Right hindlimb (tissue), 1 donor: Measurements from ENCODE around the gene RELB.
"Not testable (repeated sequence)": the region's sequence is repeated elsewhere in the genome, so short reads cannot be mapped to it uniquely, and the experiment has no call there.

Source experiments
- DNase-seq: peaks from one replicate; pipeline ENCODE4 v3.0.0-alpha.2; 2018

RELB gene, protein sequence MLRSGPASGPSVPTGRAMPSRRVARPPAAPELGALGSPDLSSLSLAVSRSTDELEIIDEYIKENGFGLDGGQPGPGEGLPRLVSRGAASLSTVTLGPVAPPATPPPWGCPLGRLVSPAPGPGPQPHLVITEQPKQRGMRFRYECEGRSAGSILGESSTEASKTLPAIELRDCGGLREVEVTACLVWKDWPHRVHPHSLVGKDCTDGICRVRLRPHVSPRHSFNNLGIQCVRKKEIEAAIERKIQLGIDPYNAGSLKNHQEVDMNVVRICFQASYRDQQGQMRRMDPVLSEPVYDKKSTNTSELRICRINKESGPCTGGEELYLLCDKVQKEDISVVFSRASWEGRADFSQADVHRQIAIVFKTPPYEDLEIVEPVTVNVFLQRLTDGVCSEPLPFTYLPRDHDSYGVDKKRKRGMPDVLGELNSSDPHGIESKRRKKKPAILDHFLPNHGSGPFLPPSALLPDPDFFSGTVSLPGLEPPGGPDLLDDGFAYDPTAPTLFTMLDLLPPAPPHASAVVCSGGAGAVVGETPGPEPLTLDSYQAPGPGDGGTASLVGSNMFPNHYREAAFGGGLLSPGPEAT

DNA sequence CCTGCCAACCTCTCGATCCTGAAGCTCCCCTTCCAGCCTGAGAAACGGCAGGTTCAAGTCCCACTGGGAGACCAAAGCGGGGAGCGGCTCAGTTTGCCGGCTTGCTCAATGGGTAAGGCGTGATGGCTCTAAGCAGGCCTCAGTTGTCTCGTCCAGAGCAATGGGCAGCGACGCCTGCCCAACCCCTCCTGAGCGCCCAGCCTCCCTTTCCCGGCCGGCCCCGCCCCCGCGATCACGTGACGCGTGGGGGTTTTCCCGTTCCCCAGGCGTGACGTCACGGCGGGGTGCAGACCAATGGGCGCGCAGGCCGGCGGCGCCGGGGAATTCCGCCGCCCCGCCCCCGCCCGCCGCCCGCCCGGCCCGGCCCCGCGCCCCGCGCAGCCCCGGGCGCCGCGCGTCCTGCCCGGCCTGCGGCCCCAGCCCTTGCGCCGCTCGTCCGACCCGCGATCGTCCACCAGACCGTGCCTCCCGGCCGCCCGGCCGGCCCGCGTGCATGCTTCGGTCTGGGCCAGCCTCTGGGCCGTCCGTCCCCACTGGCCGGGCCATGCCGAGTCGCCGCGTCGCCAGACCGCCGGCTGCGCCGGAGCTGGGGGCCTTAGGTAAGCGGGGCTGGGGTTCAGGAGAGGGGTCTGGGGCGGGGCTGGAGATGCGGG, at the start of gene RELB:
Gene RELB (plus strand): TSS at position 378 of the 653 bp plus-strand sequence. CDS start 116 bp downstream, at position 494.
- peak; percentile 95 for DNase-seq

DNA sequence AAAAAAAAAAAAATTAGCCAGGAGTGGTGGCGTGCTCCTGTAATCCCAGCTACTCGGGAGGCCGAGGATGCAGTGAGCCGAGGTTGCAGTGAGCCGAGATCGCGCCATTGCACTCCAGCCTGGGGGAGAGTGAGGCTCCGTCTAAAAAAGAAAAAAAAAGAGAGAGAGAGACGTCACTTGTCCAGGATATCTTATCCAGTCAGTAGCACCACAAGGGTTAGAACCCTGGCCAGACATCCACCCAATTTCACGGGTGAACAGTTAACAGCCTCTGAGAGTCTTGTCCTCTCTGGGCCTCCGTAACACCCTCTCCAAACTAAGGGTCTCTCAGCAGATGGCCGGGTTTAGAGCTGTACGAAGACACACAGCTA, 47.0 kb upstream of the RELB start:
- DNase-seq, result no peak

DNA sequence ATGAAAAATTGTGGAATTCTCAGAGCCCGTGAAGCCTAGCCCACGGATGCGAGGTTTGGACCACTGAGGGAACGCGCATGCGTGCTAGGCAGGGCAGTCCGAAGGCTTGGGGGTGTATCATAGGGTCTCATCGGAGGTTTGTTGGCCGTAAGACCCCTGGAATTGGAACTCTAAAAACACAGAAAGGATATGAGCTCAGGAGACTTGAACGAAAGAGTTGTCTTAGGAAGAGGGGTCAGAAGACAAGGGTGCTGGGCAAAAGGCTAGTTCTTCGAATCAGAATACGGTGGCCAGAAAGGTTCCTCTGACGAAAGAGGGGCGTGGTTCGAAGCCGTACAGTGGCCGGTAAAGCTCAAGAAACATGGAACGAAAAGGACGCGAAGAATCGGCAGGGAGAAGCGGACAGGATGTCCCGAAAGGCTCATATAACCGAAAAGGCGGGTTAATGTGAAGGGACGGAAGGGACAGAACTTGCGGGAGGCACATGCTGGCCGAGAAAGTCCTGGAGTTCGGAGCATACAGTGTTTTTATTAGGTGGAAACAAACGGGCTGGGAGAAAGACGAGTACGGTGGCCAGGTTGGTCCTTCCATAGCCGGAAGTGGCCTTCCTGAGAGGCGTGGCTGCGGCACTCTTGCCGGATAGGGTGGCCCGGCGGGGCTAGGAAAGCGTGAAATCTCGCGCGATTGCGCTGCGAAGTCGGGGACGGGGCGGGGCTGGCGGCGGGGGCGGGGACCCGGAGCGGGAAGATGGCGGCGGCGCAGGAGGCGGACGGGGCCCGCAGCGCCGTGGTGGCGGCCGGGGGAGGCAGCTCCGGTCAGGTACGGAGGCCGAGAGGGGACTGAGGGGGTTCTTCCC, 46.4 kb upstream of the RELB start, which contains the start of gene CLPTM1:
Gene CLPTM1 (plus strand): TSS at position 732 of the 856 bp plus-strand sequence. CDS start 16 bp downstream, at position 748.
- peak; percentile 97 for DNase-seq

DNA sequence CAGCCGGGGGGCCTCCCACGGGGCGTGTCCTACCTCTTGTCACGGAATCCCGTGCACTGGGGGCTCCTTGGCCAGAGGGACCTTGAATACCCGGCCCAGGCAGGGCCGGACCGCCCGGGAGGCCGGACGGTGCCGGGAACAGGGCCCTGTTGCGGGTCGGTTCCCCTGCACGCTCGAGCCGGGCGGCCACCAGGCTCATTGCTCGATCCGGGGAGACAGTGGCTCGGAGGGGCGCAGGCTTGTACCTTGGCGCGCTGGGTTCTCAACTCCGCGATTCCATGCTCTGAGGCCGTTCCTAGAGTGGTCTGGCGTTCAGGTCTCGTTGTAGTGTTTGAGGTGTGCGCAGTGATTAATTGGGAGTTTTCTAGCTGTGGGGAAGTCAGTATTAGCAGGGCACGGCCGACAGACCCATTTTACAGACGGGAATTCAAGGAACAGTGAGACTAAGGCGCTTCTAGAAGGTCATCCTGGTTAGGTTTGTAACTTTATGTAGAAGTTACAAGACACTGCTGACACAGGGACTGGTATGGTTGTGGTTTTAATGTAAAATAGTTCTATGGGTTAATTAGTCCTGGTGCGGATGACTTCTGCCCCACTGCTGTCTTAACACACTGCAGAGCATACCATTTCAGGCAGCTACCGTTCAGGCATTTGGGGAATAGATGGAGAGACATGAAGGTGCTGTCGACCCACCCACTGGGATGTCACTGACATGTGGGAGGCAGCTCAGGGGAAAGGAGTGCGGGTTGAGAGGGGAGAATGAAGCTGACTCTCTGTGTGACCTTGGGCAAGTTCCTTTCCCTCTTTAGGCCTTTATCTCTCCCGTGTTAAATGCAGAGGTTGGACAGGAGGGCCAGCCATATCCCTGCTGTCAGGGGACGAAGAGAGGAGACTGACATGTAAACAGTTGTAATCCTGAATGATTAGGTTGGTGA, 45.5 kb upstream of the RELB start:
- DNase-seq, result no peak

DNA sequence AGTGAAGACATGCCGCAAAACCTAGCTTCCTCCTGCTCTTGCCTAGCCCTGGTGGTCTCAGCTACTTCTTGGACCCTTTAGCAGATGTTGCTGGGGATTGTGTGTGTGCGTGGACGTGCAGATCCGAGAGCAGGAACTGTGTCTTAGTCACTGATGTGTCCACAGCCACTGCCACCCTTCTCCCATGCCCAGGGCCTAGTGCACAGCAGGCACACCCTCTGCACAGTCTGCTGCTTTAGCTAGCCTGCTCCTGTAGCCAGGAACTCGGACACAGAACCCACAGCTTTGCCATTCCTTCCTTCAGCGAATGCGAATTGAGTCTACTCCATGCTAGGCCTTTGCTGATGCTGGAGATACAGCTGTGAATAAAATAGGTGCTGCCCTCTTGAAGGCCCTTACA, 43.7 kb upstream of the RELB start:
- no peak for DNase-seq

DNA sequence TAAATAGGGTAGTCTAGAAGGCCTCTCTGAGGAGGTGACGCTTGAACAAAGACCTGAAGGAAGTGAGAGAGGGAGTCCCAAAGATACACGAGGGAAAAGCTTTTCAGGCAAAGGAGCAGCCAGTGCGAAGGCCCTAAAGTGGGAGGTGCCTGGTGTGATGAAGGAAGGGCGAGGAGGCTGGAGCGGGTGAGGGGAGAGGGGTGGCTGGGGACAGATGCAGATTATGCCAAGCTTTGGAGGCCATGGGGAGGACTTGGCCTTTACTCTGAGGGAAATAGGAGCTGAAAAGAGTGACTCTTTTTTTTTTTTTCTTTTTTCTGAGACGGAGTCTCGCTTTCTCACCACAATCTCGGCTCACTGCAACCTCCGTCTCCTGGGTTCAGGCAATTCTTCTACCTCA, 43.2 kb upstream of the RELB start:
- no peak for DNase-seq

DNA sequence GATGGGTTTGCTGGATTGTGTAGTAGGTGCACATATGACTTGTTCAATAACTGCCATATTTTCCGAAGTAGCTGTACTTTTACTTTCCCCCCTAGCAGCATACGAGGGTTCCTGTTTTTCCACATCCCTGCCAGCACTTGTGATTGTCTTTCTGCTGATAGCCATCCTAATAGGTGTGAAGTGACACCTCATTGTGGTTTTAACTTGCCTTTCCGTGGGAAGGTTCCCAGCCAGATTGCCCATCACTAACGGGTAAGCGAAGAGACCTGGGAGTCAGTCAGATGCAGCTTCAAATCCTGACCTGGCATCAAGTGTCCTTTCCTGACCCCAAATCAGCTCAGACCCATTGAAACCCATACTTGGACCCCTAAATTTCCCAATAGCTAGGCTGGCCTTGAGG, 41.6 kb upstream of the RELB start:
- DNase-seq, result no peak

DNA sequence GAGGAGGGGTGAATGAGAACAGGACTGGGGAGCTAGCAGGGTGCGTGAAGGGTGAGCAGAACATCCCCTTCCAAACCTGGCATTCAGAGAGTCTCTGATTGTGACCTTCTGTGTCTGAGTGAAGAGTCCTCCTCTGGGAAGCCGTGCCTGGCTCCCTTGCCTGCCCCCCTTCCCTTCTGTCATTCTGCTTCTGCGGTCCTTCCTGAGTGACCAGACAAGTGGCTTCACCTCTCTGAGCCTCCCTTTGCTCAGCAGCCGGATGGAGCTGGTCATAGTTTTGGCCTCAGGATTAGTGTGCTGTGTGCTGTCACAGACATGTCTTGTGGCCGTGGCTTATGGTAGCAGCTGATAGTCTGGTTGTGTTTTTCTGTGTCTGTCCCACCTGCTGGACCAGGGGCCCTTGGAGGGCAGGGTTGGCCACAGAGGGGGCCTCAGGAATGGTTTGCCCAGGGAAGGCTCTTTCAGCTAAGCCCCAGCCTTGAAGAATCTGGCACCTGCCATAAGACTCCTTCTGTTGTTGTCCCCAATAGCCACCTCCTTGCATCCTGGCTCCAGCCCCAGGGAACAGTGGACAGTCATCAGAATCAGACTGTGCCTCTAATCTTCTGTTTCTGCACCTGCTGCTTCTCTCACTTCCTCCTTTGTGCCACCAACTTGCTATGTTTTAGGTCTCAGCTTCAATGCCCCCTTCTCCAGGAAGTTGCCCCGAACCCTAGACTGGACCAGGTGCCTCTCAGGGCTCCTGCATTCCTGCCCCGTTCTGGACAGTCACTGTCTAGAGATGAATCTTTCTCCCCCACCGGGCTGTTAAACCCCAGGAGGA, 40.1 kb upstream of the RELB start:
- DNase-seq, result no peak

DNA sequence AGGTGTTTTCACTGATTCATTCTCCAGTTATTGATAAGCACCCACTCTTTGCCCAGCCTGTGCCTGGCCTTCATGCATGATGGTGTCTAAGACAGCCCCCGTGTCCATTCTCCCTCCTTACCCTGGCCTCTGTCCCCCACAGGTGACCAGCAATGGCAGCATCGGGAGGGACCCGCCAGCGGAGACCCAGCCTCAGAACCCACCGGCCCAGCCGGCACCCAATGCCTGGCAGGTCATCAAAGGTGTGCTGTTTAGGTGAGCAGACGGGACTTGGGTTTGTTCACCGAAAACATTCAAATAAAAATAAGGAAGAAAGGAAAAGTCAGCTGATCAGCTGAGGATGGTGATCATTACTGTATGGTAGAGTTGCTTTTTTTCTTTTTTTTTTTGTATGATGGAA, 39.4 kb upstream of the RELB start:
- DNase-seq, result no peak

DNA sequence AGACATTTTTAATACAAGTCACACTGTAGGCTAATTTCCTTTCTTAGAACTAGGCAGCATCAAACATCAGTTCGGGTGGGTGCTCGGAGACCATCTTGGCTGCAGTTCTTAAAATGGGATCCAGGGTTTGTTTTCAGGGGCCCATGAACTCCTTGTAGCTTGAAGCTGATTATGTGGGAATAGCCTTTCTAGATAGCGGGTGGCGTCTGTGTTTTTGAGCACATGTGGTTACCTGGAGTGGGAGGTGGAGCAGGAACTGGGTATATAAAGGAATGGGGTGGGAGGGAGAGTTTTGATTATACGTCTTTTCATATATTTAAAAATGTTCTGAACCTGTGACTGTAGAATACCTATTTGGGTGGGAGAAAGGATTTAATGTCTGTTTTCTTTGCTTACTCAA, 33.1 kb upstream of the RELB start:
- no peak for DNase-seq

DNA sequence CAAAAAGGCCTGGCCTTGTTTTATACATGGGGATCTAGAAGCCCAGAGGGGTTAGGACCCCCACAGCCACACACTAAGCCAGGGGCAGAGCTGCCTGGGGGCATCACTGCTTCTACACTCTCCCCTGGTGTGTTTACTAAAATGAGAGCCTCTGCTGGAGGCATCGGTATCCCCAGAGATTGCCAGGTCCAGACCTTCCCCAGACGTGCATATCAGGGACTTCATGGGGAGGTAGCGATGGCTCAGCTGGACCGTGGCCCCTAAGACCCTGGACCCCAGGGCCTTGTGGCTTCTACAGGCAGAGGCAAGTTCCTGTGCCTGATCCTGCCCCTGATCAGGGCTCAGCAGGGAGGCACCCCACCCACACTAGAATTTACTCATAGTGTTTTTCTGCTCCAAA, 32.6 kb upstream of the RELB start:
- DNase-seq, result no peak

DNA sequence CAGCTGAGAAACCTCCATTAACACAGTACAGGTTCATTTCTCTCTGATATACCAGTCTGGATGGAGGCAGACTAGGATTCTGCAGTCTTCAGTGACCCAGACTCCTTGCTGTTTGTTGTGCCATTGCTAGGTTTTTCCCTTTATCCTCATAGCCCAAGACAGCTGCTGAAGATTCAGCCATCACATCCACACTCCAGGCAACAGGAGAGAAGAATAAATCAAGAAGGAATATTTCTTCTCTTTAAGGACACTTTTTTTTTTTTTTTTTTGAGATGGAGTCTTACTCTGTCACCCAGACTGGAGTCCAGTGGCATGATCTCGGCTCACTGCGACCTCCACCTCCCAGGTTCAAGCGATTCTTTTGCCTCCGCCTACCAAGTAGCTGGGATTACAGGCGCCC, 31.8 kb upstream of the RELB start:
- DNase-seq, result no peak

DNA sequence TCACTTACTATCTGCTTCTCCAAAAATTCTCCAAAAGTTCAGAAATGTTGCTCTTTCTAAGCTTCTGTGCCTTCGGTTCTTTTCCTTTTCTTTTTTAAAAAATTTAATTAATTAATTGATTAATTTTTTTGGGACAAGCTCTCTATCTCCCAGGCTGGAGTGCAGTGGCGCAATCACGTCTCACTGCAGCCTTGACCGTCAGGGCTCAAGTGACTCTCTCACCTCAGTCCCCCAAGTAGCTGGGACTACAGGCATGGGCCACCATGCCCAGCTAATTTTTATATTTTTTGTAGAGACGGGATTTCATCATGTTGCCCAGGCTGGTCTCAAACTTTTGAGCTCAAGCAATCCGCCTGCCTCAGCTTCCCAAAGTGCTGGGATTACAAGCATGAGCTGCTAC, 29.8 kb upstream of the RELB start:
- not testable (repeated sequence) for DNase-seq

DNA sequence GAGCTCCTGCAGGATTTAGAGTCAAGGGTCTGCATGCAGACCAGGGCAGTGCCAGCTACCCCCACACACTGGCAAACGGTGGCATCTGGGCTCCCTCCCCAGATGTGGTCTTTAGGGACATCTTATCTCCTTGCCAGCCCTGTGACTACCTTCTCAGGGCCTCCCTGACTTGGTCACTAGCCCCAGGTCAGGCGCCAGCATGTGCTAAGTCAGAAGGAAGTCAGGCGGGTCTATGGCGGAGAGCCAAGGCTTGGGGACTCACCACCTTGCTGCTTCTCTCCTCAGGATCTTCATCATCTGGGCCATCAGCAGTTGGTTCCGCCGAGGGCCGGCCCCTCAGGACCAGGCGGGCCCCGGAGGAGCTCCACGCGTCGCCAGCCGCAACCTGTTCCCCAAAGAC, 28.5 kb upstream of the RELB start:
- DNase-seq, result no peak

DNA sequence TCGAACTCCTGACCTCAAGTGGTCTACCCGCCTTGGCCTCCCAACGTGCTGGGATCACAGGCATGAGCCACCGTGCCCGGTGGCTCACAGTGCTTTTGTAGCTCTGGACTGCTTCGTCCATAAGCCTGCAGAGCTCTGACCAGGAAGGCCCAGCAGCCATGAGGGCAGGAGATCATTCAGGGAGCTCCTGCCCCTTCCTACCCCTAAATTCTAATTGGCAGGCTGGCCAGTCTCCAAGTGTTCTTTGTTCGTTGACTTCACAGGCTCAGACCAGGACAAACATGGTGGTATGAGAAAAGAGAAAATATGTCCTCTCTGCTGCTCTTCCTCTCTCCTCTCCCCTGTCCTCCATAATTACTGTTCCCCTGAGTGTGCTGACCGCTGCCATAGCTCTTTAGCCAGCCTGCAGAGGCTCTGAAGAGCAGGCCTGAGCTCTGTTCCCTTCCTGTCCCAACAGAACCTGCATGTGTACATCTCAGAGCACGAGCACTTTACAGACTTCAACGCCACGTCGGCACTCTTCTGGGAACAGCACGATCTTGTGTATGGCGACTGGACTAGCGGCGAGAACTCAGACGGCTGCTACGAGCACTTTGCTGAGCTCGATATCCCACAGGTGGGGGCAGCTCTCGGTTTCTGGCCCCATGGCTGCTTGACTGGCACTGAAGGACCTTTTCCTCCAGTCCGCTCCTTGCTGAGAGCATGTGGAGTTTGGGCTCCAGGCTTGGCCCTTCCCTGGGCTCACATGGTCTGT, 27.1 kb upstream of the RELB start:
- DNase-seq, result no peak

DNA sequence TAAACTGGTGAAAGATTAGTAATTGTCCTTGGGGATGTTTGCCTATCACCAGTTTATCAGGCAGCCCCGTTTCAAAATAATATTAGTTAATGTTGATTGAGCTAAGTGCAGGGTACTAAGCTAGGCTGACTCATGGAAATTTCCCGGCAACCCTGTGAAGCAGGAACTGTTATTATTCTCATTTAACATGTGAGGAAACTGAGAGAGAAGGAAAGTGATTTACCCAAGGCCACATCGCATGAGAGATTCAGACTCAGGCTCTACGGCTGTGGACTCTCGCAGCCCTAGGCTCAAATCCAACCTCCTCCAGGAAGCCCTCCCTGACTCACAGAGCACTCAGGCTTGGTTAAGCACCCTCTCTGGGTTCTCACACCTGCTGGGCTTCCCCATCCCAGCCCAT, 26.4 kb upstream of the RELB start:
- no peak for DNase-seq

DNA sequence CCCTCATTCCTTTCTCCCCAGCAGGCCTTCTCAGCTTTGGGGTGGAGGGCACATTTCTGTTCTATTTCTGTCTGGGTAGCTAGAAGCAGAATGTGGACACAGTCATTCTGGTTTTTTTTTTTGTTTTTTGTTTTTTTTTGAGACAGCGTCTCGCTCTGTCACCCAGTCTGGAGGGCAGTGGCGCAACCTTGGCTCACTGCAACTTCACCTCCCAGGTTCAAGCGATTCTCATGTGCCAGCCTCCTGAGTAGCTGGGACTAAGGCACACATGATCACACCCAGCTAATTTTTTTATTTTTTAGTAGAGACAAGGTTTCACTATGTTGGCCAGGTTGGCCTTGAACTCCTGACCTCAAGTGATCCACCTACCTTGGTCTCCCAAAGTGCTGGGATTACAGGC, 25.8 kb upstream of the RELB start:
- DNase-seq, result no peak

DNA sequence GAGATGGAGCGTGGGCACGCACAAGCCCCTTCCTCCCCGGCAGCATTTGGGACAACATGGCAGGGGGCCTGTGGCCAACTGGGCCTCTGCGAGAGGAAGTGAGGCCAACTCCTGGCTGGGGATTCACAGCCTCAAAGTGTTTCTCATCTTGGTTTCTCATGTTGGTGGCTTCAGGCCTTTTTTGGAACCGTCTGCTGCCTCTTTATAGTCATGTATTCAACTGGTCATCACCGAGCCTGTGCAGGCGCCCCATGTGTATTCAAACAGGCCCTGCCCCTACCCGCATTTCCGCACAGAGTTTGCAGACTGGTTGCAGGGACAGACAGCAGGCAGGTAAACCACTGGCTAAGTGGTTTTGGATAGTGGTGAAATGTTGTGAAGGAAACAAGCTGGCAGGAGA, 17.3 kb upstream of the RELB start:
- no peak for DNase-seq

DNA sequence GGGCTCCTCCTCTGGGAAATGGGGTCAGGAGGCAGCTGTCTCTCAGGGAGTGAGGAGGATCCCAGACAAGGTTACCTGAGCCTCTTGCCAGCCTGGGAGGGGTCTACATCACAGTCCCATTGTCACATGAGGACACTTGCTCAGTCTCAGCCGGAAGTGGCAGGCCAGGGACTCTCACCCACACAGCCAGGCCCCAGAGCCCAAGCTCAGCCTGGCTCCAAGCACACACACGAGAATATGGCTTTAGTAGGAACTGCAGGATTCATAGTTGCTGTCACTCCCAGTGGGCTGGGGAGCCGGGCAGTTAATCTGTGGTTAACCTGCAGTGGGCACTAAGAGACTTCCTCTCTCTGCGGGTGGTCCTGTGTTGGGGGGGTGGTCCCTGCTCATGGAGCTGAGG, 15.8 kb upstream of the RELB start:
- DNase-seq, result no peak

DNA sequence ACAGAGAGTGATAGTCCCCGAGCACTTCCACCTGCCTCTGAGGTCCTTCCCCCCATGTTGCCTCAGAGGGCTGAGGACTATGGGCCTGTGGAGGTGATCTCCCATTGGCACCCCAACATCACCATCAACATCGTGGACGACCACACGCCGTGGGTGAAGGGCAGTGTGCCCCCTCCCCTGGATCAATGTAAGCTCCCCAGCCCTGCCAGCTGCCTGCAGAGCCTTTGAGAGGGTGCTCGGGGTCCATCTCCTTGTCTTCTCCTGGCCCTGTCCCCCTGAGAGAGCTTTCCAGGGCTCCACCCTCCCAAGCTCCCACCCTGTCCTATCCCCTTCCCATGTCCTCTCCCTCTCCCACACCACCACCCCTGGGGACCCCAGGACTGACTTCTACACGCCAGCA, 14.9 kb upstream of the RELB start:
- DNase-seq, result no peak
